Measurements from ENCODE around the gene IGSF21. TPM values are rescaled to one million over a fixed set of nuclear protein-coding genes. Genes with fewer than 3 reads are reported as not detected.
A peak's percentile ranks its signal among the peaks of the same experiment; 100 is the strongest.

Gene IGSF21
- polyA plus RNA-seq, 6 donors from 2014 or later, result not detected

DNA sequence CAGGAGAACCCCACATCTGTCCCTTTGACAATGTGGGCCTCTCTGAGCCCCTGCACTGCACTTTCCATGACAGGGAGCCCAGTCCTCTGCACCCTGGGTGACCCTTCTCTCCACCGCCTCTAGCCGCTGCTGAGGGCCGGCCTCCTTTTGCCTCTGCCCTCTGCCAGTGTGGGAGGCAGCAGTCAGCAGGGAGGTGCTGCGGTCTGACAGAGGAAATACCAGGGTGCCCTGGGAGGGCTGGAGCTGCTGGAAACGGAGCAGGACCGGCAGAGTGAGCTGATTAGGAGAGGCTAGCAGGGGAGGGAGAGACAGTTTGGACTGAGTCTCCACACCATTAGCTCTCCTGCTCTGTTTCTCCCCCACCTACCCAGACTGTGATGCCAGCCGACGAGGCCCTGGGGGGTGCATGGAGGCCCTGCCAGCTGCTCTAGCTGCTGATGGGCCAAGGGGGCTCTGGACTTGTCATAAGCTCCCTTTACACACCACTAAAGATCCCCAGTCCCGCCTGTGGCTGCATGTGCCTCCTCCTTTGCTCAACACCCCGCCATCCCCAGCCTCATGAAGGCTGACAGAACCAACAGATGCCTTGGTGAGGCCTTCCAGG is 202.1 kb downstream of the IGSF21 start:
- ATAC-seq (ENCODE audit: low read depth in 2 of 2), result no peak
- peaks cover 2 to 24% (median 6%) of the 10 kb centered on the region in 7 donors for H3K9me3 Mint-ChIP-seq
- H3K4me1 Mint-ChIP-seq, result no peaks in the 10 kb centered on the region
- peaks cover 0 to 14% of the 10 kb centered on the region in 2 donors for H3K36me3 Mint-ChIP-seq
- no peak overlapping the region for H3K4me3 Mint-ChIP-seq
- no peak for DNase-seq
- no peak overlapping the region for H3K27ac Mint-ChIP-seq
- peaks cover 5 to 16% (median 7%) of the 10 kb centered on the region in 3 donors for H3K27me3 Mint-ChIP-seq

DNA sequence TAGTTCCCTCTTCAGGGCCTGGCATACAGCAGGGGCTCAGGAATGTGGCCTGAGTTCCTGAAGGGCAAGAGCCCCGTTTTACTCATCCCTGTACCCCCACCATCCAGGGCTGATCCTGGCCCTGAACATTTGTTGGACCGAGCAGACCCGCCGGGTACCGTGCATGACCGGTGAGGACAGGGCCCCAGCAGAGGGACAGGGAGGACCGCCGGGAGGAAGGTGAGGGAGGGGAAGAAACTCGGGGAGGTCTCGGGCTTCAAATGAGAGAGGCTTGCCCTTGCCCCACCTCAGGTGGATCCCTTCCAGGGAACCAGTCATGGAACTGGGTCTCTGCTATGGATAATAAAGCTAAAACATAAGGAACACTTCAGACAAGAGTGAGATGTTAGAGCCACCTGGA is 205.4 kb downstream of the IGSF21 start:
- H3K4me1 Mint-ChIP-seq, result no peaks in the 10 kb centered on the region
- H3K9me3 Mint-ChIP-seq, result peaks cover 2 to 24% (median 6%) of the 10 kb centered on the region in 7 donors
- ATAC-seq (ENCODE audit: low read depth in 2 of 2), result no peak
- no peak for DNase-seq
- no peak overlapping the region for H3K4me3 Mint-ChIP-seq
- peaks cover 5 to 25% (median 7%) of the 10 kb centered on the region in 3 donors for H3K27me3 Mint-ChIP-seq
- H3K36me3 Mint-ChIP-seq, result peaks cover 0 to 14% of the 10 kb centered on the region in 2 donors
- H3K27ac Mint-ChIP-seq, result no peak overlapping the region

- Mint-ChIP-seq H3K36me3 (peaks cover 0 to 14% of the 10 kb centered on the region in 2 donors), H3K9me3 (peaks cover 2 to 28% (median 6%) of the 10 kb centered on the region in 7 donors), H3K4me3 (no peak overlapping the region), H3K4me1 (no peaks in the 10 kb centered on the region), H3K27ac (no peak overlapping the region), H3K27me3 (peaks cover 5 to 25% (median 7%) of the 10 kb centered on the region in 3 donors)
- DNase-seq, result no peak
- no peak for ATAC-seq (ENCODE audit: low read depth in 2 of 2)
Observed at GRCh38 chr1:18313523-18313922, 205.9 kb downstream of the IGSF21 start.

- DNase-seq (no peak), ATAC-seq (ENCODE audit: low read depth in 2 of 2) (no peak)
- Mint-ChIP-seq H3K4me3 (no peak overlapping the region), H3K4me1 (no peaks in the 10 kb centered on the region), H3K36me3 (peaks cover 0 to 14% of the 10 kb centered on the region in 2 donors), H3K27me3 (peaks cover 5 to 25% (median 7%) of the 10 kb centered on the region in 3 donors), H3K9me3 (peaks cover 2 to 37% (median 7%) of the 10 kb centered on the region in 7 donors), H3K27ac (no peak overlapping the region)
Observed at GRCh38 chr1:18314399-18314798, 206.8 kb downstream of the IGSF21 start.

DNA sequence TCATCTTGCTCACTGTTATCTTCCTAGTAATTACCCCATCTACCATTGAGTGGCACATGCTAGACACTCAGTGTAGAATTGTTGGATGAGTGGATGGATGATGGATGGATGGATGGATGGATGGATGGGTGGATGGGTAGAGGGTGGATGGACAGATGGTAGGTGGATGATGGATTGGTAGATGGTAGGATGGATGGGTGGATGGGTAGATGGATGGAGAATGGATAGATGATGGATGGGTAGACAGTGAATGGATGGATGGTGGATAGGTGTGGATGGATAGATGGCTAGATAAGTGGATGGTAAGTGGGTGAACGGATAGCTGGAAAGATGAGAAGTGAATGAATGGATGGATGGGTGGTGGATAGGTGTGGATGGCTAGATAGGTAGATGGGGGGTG is 207.9 kb downstream of the IGSF21 start:
- peaks cover 5 to 25% (median 5%) of the 10 kb centered on the region in 3 donors for H3K27me3 Mint-ChIP-seq
- DNase-seq, result no peak
- no peak overlapping the region for H3K27ac Mint-ChIP-seq
- H3K36me3 Mint-ChIP-seq, result peaks cover 0 to 14% of the 10 kb centered on the region in 2 donors
- H3K9me3 Mint-ChIP-seq, result peaks cover 2 to 32% (median 9%) of the 10 kb centered on the region in 7 donors
- no peak overlapping the region for H3K4me3 Mint-ChIP-seq
- no peaks in the 10 kb centered on the region for H3K4me1 Mint-ChIP-seq
- no peak for ATAC-seq (ENCODE audit: low read depth in 2 of 2)

GRCh38 chr1:18316764-18317163 is 209.2 kb downstream of the IGSF21 start:
- Mint-ChIP-seq H3K9me3 (peaks cover 2 to 20% (median 7%) of the 10 kb centered on the region in 7 donors), H3K27ac (no peak overlapping the region), H3K4me3 (no peak overlapping the region), H3K4me1 (no peaks in the 10 kb centered on the region), H3K36me3 (peaks cover 0 to 5% of the 10 kb centered on the region in 2 donors), H3K27me3 (peaks cover 0 to 14% (median 9%) of the 10 kb centered on the region in 3 donors)
- ATAC-seq (ENCODE audit: low read depth in 2 of 2), result no peak
- DNase-seq, result no peak

GRCh38 chr1:18319099-18319498 is 211.5 kb downstream of the IGSF21 start:
- peaks cover 0 to 15% (median 7%) of the 10 kb centered on the region in 7 donors for H3K9me3 Mint-ChIP-seq
- no peak overlapping the region for H3K27ac Mint-ChIP-seq
- peaks cover 2 to 24% (median 20%) of the 10 kb centered on the region in 3 donors for H3K27me3 Mint-ChIP-seq
- DNase-seq, result no peak
- ATAC-seq (ENCODE audit: low read depth in 2 of 2), result no peak
- H3K36me3 Mint-ChIP-seq, result no peaks in the 10 kb centered on the region
- no peaks in the 10 kb centered on the region for H3K4me1 Mint-ChIP-seq
- H3K4me3 Mint-ChIP-seq, result no peak overlapping the region

DNA sequence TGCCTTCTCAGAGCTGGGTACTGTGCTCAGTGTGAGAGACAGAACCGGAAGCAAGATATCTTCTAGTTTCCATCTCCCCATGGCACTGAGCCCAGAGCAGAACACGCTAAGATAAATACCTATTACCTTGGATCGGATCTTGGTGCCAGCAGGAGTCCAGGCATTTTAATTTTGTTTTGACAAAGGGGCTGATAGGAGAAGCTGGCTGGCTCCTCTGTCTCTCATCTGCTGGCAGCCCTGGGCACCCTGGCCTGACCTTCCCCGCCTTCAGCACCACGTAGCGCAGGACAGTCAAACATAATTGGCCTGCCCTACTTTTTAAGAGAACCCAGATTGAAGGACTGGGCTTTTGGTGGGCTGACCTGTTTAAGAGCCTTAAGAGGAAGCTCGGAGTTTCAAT is 212.5 kb downstream of the IGSF21 start:
- H3K27me3 Mint-ChIP-seq, result peaks cover 8 to 28% (median 26%) of the 10 kb centered on the region in 3 donors
- peaks cover 0 to 15% (median 7%) of the 10 kb centered on the region in 7 donors for H3K9me3 Mint-ChIP-seq

GRCh38 chr1:18322368-18323032 is 214.9 kb downstream of the IGSF21 start:
- peaks cover 0 to 15% (median 7%) of the 10 kb centered on the region in 7 donors for H3K9me3 Mint-ChIP-seq
- no peak overlapping the region for H3K27ac Mint-ChIP-seq
- H3K4me1 Mint-ChIP-seq, result no peaks in the 10 kb centered on the region
- H3K27me3 Mint-ChIP-seq, result peaks cover 8 to 35% (median 19%) of the 10 kb centered on the region in 3 donors
- no peak overlapping the region for H3K4me3 Mint-ChIP-seq
- H3K36me3 Mint-ChIP-seq, result no peaks in the 10 kb centered on the region
- no peak for ATAC-seq (ENCODE audit: low read depth in 2 of 2)
- DNase-seq, result no peak

More for the DNA sequence above, 212.5 kb downstream of the IGSF21 start:
- H3K4me1 Mint-ChIP-seq, result no peaks in the 10 kb centered on the region
- H3K27ac Mint-ChIP-seq, result no peak overlapping the region
- ATAC-seq (ENCODE audit: low read depth in 2 of 2), result no peak
- no peaks in the 10 kb centered on the region for H3K36me3 Mint-ChIP-seq
- DNase-seq, result no peak
- H3K4me3 Mint-ChIP-seq, result no peak overlapping the region

DNA sequence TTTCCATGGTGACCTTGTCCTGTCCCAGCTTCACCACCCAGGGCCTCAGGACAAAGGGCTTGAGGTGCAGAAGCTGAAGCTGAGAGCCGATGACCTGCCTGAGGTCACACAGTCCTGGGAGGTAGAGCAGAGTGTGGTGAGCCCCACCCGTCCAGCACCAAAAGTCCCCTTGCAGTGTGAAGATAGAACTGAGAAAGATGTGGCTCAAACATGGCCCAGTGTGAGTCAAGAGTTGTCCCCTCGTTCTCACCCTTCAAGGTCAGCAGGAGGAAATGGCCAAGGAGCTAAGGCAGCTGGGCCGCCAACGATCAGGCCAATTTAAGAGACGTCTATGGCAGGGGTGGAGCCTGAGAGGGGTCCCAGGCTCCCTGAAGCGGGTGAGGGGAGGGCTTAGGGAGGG is 215.7 kb downstream of the IGSF21 start:
- Mint-ChIP-seq H3K36me3 (no peaks in the 10 kb centered on the region), H3K4me3 (no peak overlapping the region)
- no peak for ATAC-seq (ENCODE audit: low read depth in 2 of 2)

GRCh38 chr1:18324246-18324645 is 216.6 kb downstream of the IGSF21 start:
- Mint-ChIP-seq H3K9me3 (peaks cover 0 to 8% (median 2%) of the 10 kb centered on the region in 7 donors), H3K27ac (peak overlapping the region in 1 of 6 donors; percentile 24), H3K27me3 (peaks cover 13 to 35% (median 19%) of the 10 kb centered on the region in 3 donors), H3K4me3 (no peak overlapping the region), H3K36me3 (no peaks in the 10 kb centered on the region), H3K4me1 (no peaks in the 10 kb centered on the region)
- DNase-seq, result no peak
- no peak for ATAC-seq (ENCODE audit: low read depth in 2 of 2)

More for the DNA sequence above, 215.7 kb downstream of the IGSF21 start:
- Mint-ChIP-seq H3K9me3 (peaks cover 0 to 13% (median 7%) of the 10 kb centered on the region in 7 donors), H3K27ac (no peak overlapping the region), H3K4me1 (no peaks in the 10 kb centered on the region), H3K27me3 (peaks cover 9 to 35% (median 19%) of the 10 kb centered on the region in 3 donors)
- DNase-seq, result no peak

- no peak overlapping the region for H3K27ac Mint-ChIP-seq
- H3K36me3 Mint-ChIP-seq, result no peaks in the 10 kb centered on the region
- no peaks in the 10 kb centered on the region for H3K4me1 Mint-ChIP-seq
- peaks cover 0 to 3% (median 0%) of the 10 kb centered on the region in 7 donors for H3K9me3 Mint-ChIP-seq
- H3K27me3 Mint-ChIP-seq, result peaks cover 13 to 35% (median 19%) of the 10 kb centered on the region in 3 donors
- no peak overlapping the region for H3K4me3 Mint-ChIP-seq
- DNase-seq, result no peak
- ATAC-seq (ENCODE audit: low read depth in 2 of 2), result no peak
Observed at GRCh38 chr1:18325136-18325535, 217.5 kb downstream of the IGSF21 start.

- H3K27me3 Mint-ChIP-seq, result peaks cover 15 to 34% (median 25%) of the 10 kb centered on the region in 3 donors
- H3K4me1 Mint-ChIP-seq, result no peaks in the 10 kb centered on the region
- no peak overlapping the region for H3K4me3 Mint-ChIP-seq
- no peaks in the 10 kb centered on the region for H3K36me3 Mint-ChIP-seq
- DNase-seq, result no peak
- ATAC-seq (ENCODE audit: low read depth in 2 of 2), result no peak
- peaks cover 0 to 3% (median 0%) of the 10 kb centered on the region in 7 donors for H3K9me3 Mint-ChIP-seq
- no peak overlapping the region for H3K27ac Mint-ChIP-seq
Observed at GRCh38 chr1:18326211-18326897, 218.8 kb downstream of the IGSF21 start.
